Measurements from ENCODE around the gene PYURF.

- TF ChIP-seq, protein P1, sequence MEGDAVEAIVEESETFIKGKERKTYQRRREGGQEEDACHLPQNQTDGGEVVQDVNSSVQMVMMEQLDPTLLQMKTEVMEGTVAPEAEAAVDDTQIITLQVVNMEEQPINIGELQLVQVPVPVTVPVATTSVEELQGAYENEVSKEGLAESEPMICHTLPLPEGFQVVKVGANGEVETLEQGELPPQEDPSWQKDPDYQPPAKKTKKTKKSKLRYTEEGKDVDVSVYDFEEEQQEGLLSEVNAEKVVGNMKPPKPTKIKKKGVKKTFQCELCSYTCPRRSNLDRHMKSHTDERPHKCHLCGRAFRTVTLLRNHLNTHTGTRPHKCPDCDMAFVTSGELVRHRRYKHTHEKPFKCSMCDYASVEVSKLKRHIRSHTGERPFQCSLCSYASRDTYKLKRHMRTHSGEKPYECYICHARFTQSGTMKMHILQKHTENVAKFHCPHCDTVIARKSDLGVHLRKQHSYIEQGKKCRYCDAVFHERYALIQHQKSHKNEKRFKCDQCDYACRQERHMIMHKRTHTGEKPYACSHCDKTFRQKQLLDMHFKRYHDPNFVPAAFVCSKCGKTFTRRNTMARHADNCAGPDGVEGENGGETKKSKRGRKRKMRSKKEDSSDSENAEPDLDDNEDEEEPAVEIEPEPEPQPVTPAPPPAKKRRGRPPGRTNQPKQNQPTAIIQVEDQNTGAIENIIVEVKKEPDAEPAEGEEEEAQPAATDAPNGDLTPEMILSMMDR (conservative IDR thresholded peaks at IDR 0.05; ENCODE audit: low read length): no peak
- TF ChIP-seq EZH2phosphoT487 (IDR thresholded peaks at IDR 0.05; ENCODE audit: borderline replicate concordance, low read depth, low read length): no peak
Measured at GRCh38 chr4:88497859-88498409, 25.6 kb downstream of the PYURF start.

Measured in OCI-LY7 (cell line).